Renal cortex interstitium (tissue), 11 donors: Measurements from ENCODE around the gene TRPC3. TPM values are rescaled to one million over a fixed set of nuclear protein-coding genes. Genes with fewer than 3 reads are reported as not detected.

ENCODE experiments used
- DNase-seq, 11 donors: peaks; one replicate each; pipeline ENCODE4 v3.0.0-alpha.2; 2013; ENCODE audit warnings: low read depth in 9 of 11, low spot score in 4 of 11; ENCODE audit errors: extremely low read depth in 1 of 11
- polyA plus RNA-seq, 3 donors: library from polyadenylated mRNA; unstranded; fragments of 120-200 nt; gene quantifications; one replicate each; pipeline ENCODE4 v1.2.1, GENCODE V29; 2013; ENCODE audit not compliant: insufficient read length in 3 of 3

Gene TRPC3
- polyA plus RNA-seq, 3 donors, result 1.0 to 1.5 (median 1.1) TPM

- DNase-seq, result no peak
Measured at GRCh38 chr4:121885115-121885514, 66.7 kb downstream of the TRPC3 start.

- no peak for DNase-seq
Measured at GRCh38 chr4:121881158-121881557, 70.7 kb downstream of the TRPC3 start.

GRCh38 chr4:121879135-121879534 lies 72.7 kb downstream of the TRPC3 start:
- no peak for DNase-seq

GRCh38 chr4:121877041-121877773 lies 74.7 kb downstream of the TRPC3 start:
- DNase-seq, result no peak

- DNase-seq, result no peak
Measured at GRCh38 chr4:121876070-121876469, 75.8 kb downstream of the TRPC3 start.

- DNase-seq, result no peak
Measured at GRCh38 chr4:121875652-121876051, 76.2 kb downstream of the TRPC3 start.

GRCh38 chr4:121873604-121874003 lies 78.3 kb downstream of the TRPC3 start:
- DNase-seq, result no peak

GRCh38 chr4:121869841-121870822 lies 81.7 kb downstream of the TRPC3 start, which contains the start of gene BBS7:
BBS7 (minus strand) TSS chr4:121870474; CDS start chr4:121870313, 161 bp downstream.
- peak; percentile 91 to 98 (median 97) for DNase-seq

- DNase-seq, result no peak
Measured at GRCh38 chr4:121863799-121864198, 88.1 kb downstream of the TRPC3 start.

GRCh38 chr4:121861426-121861825 lies 90.4 kb downstream of the TRPC3 start:
- DNase-seq, result no peak

- DNase-seq, result no peak
Measured at GRCh38 chr4:121860121-121860520, 91.7 kb downstream of the TRPC3 start.

- no peak for DNase-seq
Measured at GRCh38 chr4:121851354-121851753, 100.5 kb downstream of the TRPC3 start.

GRCh38 chr4:121846662-121847061 lies 105.2 kb downstream of the TRPC3 start:
- DNase-seq, result no peak

- no peak for DNase-seq
Measured at GRCh38 chr4:121842862-121843261, 109.0 kb downstream of the TRPC3 start.

GRCh38 chr4:121838136-121838535 lies 113.7 kb downstream of the TRPC3 start:
- no peak for DNase-seq

GRCh38 chr4:121829511-121829910 lies 122.3 kb downstream of the TRPC3 start:
- no peak for DNase-seq
